ENCODE results near the gene CLSTN2.

- TF ChIP-seq CTCF (IDR thresholded peaks at IDR 0.05; ENCODE audit: low read depth, low read length, missing input control) (no peak), MAX (IDR thresholded peaks at IDR 0.05) (no peak), TAF1 (conservative IDR thresholded peaks at IDR 0.05) (no peak), YY1 (IDR thresholded peaks at IDR 0.05) (no peak), FOXA1 (IDR thresholded peaks at IDR 0.05) (no peak), SP1 (IDR thresholded peaks at IDR 0.05) (no peak), JUND (IDR thresholded peaks at IDR 0.05) (no peak), EGR1 (IDR thresholded peaks at IDR 0.05; ENCODE audit: low read depth in 2 of 2) (no peak)
Measured at GRCh38 chr3:140398387-140398786, 463.4 kb downstream of the CLSTN2 start.
